ENCODE data around the gene RTN4R. TPM values are rescaled to one million over a fixed set of nuclear protein-coding genes. Genes with fewer than 3 reads are reported as not detected.
"Not testable (repeated sequence)": the region's sequence is repeated elsewhere in the genome, so short reads cannot be mapped to it uniquely, and the experiment has no call there.

RTN4R gene
- total RNA-seq, 1 experiment from 2014 or later, result 11.1 TPM

GRCh38 chr22:20276468-20276867 is 8.3 kb upstream of the RTN4R start:
- ChIA-PET CTCF (no interaction called here), POLR2A (no interaction called here)
- no peaks in the 10 kb centered on the region for H3K36me3 ChIP-seq (ENCODE audit: control insufficient read depth, insufficient read depth, low read length)
- H3K27me3 ChIP-seq (replicated peaks; ENCODE audit: control insufficient read depth, insufficient read depth, low read length), result no peaks in the 10 kb centered on the region
- intact Hi-C loops (cut with micrococcal nuclease; ENCODE audit: unreplicated experiment), result no loop called here
- H3K36me3 Mint-ChIP-seq (ENCODE audit: insufficient read depth, unreplicated experiment), result no peaks in the 10 kb centered on the region
- no peak overlapping the region for H3K27ac Mint-ChIP-seq (ENCODE audit: unreplicated experiment)
- no peaks in the 10 kb centered on the region for H3K9me3 ChIP-seq
- no peaks in the 10 kb centered on the region for H3K9me3 Mint-ChIP-seq (ENCODE audit: unreplicated experiment)
- no peak for DNase-seq
- H3K4me1 ChIP-seq, result no peaks in the 10 kb centered on the region
- no peak overlapping the region for H3K4me3 ChIP-seq (ENCODE audit: low read depth, low read length)
- BruUV-seq (replicated peaks), result no TSS peak
- H3K27me3 Mint-ChIP-seq (ENCODE audit: insufficient read depth, unreplicated experiment), result peaks cover 4% of the 10 kb centered on the region
- no peak overlapping the region for H3K4me3 Mint-ChIP-seq (ENCODE audit: unreplicated experiment)
- no peak for TF ChIP-seq CTCF (IDR thresholded peaks at IDR 0.05; ENCODE audit: insufficient read depth in 1 of 2, low read depth in 1 of 2, low read length in 1 of 2, severe bottlenecking in 1 of 2, unreplicated experiment in 1 of 2)
- no peaks in the 10 kb centered on the region for H3K4me1 Mint-ChIP-seq (ENCODE audit: low read depth, unreplicated experiment)

GRCh38 chr22:20275836-20276235 is 7.7 kb upstream of the RTN4R start:
- Histone ChIP-seq H3K4me3 (ENCODE audit: low read depth, low read length) (no peak overlapping the region), H3K27me3 (replicated peaks; ENCODE audit: control insufficient read depth, insufficient read depth, low read length) (no peaks in the 10 kb centered on the region), H3K9me3 (no peaks in the 10 kb centered on the region), H3K36me3 (ENCODE audit: control insufficient read depth, insufficient read depth, low read length) (no peaks in the 10 kb centered on the region), H3K4me1 (no peaks in the 10 kb centered on the region)
- Mint-ChIP-seq H3K4me3 (ENCODE audit: unreplicated experiment) (no peak overlapping the region), H3K27me3 (ENCODE audit: insufficient read depth, unreplicated experiment) (peaks cover 4% of the 10 kb centered on the region), H3K36me3 (ENCODE audit: insufficient read depth, unreplicated experiment) (no peaks in the 10 kb centered on the region), H3K9me3 (ENCODE audit: unreplicated experiment) (no peaks in the 10 kb centered on the region), H3K4me1 (ENCODE audit: low read depth, unreplicated experiment) (no peaks in the 10 kb centered on the region), H3K27ac (ENCODE audit: unreplicated experiment) (no peak overlapping the region)
- ChIA-PET POLR2A (no interaction called here), CTCF (no interaction called here)
- TF ChIP-seq CTCF (IDR thresholded peaks at IDR 0.05; ENCODE audit: insufficient read depth in 1 of 2, low read depth in 1 of 2, low read length in 1 of 2, severe bottlenecking in 1 of 2, unreplicated experiment in 1 of 2), result no peak
- DNase-seq, result no peak
- no TSS peak for BruUV-seq (replicated peaks)
- intact Hi-C loops (cut with micrococcal nuclease; ENCODE audit: unreplicated experiment), result no loop called here

GRCh38 chr22:20275325-20275724 is 7.2 kb upstream of the RTN4R start:
- H3K27ac Mint-ChIP-seq (ENCODE audit: unreplicated experiment); H3K4me1 ChIP-seq; POLR2A ChIA-PET; CTCF ChIA-PET; H3K36me3 Mint-ChIP-seq (ENCODE audit: insufficient read depth, unreplicated experiment); H3K36me3 ChIP-seq (ENCODE audit: control insufficient read depth, insufficient read depth, low read length); intact Hi-C loops (cut with micrococcal nuclease; ENCODE audit: unreplicated experiment); H3K4me3 Mint-ChIP-seq (ENCODE audit: unreplicated experiment); H3K27me3 ChIP-seq (replicated peaks; ENCODE audit: control insufficient read depth, insufficient read depth, low read length); DNase-seq; H3K9me3 ChIP-seq; H3K9me3 Mint-ChIP-seq (ENCODE audit: unreplicated experiment); H3K27me3 Mint-ChIP-seq (ENCODE audit: insufficient read depth, unreplicated experiment); H3K4me3 ChIP-seq (ENCODE audit: low read depth, low read length); H3K4me1 Mint-ChIP-seq (ENCODE audit: low read depth, unreplicated experiment); BruUV-seq (replicated peaks): not testable (repeated sequence)

GRCh38 chr22:20274374-20274773 is 6.3 kb upstream of the RTN4R start:
- CTCF ChIA-PET; H3K4me1 Mint-ChIP-seq (ENCODE audit: low read depth, unreplicated experiment); H3K4me3 Mint-ChIP-seq (ENCODE audit: unreplicated experiment); H3K27ac Mint-ChIP-seq (ENCODE audit: unreplicated experiment); H3K4me1 ChIP-seq; H3K27me3 Mint-ChIP-seq (ENCODE audit: insufficient read depth, unreplicated experiment); intact Hi-C loops (cut with micrococcal nuclease; ENCODE audit: unreplicated experiment); DNase-seq; H3K36me3 Mint-ChIP-seq (ENCODE audit: insufficient read depth, unreplicated experiment); H3K4me3 ChIP-seq (ENCODE audit: low read depth, low read length); BruUV-seq (replicated peaks); H3K36me3 ChIP-seq (ENCODE audit: control insufficient read depth, insufficient read depth, low read length); POLR2A ChIA-PET; H3K27me3 ChIP-seq (replicated peaks; ENCODE audit: control insufficient read depth, insufficient read depth, low read length); H3K9me3 Mint-ChIP-seq (ENCODE audit: unreplicated experiment); H3K9me3 ChIP-seq: not testable (repeated sequence)

Measured in Caco-2 (cell line).